Breast epithelium (tissue), 4 donors: Measurements from ENCODE around the gene UNC13B. TPM values are rescaled to one million over a fixed set of nuclear protein-coding genes. Genes with fewer than 3 reads are reported as not detected.

Source experiments
- DNase-seq, 2 donors: peaks; one replicate each; pipeline ENCODE4 v3.0.0-alpha.2; 2019; ENCODE audit warnings: low spot score in 2 of 2
- H3K27ac ChIP-seq, 2 donors: fragments of 200-600 bp; sonication (generic) in 1 of 2; one replicate each; pipeline ENCODE4 v1.5.1; 2016 to 2019; ENCODE audit warnings: mild to moderate bottlenecking in 1 of 2
- H3K27me3 ChIP-seq, 2 donors: fragments of 200-600 bp; sonication (generic) in 1 of 2; one replicate each; pipeline versions ENCODE4 v1.5.1 to v1.6.0; 2017 to 2019; ENCODE audit warnings: control low read depth in 1 of 2, mild to moderate bottlenecking in 1 of 2
- H3K36me3 ChIP-seq: fragments of 200-600 bp; one replicate; pipeline ENCODE4 v1.5.1; 2019
- H3K4me1 ChIP-seq, 2 donors: fragments of 200-600 bp; sonication (generic); one replicate each; pipeline ENCODE4 v1.5.1; 2016 to 2019; ENCODE audit warnings: control low read depth in 1 of 2
- H3K4me3 ChIP-seq, 3 donors: fragments of 200-600 bp; sonication (generic); 1 replicate in 2 of 3; 2 replicates in 1 of 3; pipeline ENCODE4 v1.5.1; 2016 to 2019; ENCODE audit warnings: mild to moderate bottlenecking in 3 of 3, moderate library complexity in 2 of 3
- H3K9me3 ChIP-seq, 2 donors: fragments of 200-600 bp; sonication (generic) in 1 of 2; one replicate each; pipeline ENCODE4 v1.5.1; 2016 to 2019; ENCODE audit warnings: control low read depth in 1 of 2
- CTCF ChIP-seq, 3 donors: fragments of 450-650 bp; IDR thresholded peaks; one replicate each; pipeline ENCODE4 v1.5.1; 2016 to 2017; ENCODE audit warnings: antibody characterized with exemption in 3 of 3, mild to moderate bottlenecking in 3 of 3, moderate library complexity in 3 of 3
- POLR2A ChIP-seq: fragments of 450-650 bp; IDR thresholded peaks from one replicate; pipeline ENCODE4 v1.6.1; 2016; ENCODE audit warnings: antibody characterized with exemption, mild to moderate bottlenecking, moderate library complexity
- POLR2AphosphoS5 ChIP-seq, 3 donors: sonication (generic); formaldehyde crosslinking; IDR thresholded peaks; one replicate each; pipeline ENCODE4 v1.6.1; 2017; ENCODE audit warnings: antibody characterized with exemption in 3 of 3
- intact Hi-C: fragments of 100-400 bp; cut with DNase I; formaldehyde crosslinking; loops from one replicate; pipeline ENCODE4 v1.15.1; 2023; ENCODE audit warnings: low total_unique reads
- total RNA-seq, 3 donors: library from RNA; depleted of rRNA; stranded (reverse); fragments of >200 nt; gene quantifications; one replicate each; pipeline ENCODE4 v1.1.0, GENCODE V29; 2016

UNC13B gene
- total RNA-seq, 3 donors from 2014 or later: 19.3 to 36.6 (median 27.2) TPM

GRCh38 chr9:35190203-35190602 is 28.4 kb downstream of the UNC13B start:
- no peaks in the 10 kb centered on the region for H3K27me3 ChIP-seq
- TF ChIP-seq POLR2AphosphoS5 (IDR thresholded peaks at IDR 0.05) (no peak), CTCF (IDR thresholded peaks at IDR 0.05) (no peak), POLR2A (no peak)
- no peaks in the 10 kb centered on the region for H3K36me3 ChIP-seq
- no peaks in the 10 kb centered on the region for H3K4me1 ChIP-seq
- peaks cover 5 to 20% of the 10 kb centered on the region in 2 donors for H3K9me3 ChIP-seq
- intact Hi-C loops: no loop called here
- H3K4me3 ChIP-seq: no peak overlapping the region
- DNase-seq: no peak
- H3K27ac ChIP-seq: no peak overlapping the region

GRCh38 chr9:35191105-35191504 is 29.3 kb downstream of the UNC13B start:
- Histone ChIP-seq H3K27ac (no peak overlapping the region), H3K9me3 (peaks cover 5 to 20% of the 10 kb centered on the region in 2 donors), H3K4me1 (no peaks in the 10 kb centered on the region), H3K4me3 (no peak overlapping the region), H3K36me3 (no peaks in the 10 kb centered on the region), H3K27me3 (no peaks in the 10 kb centered on the region)
- DNase-seq: no peak
- TF ChIP-seq POLR2A (no peak), POLR2AphosphoS5 (IDR thresholded peaks at IDR 0.05) (no peak)
- intact Hi-C loops: no loop called here

GRCh38 chr9:35193762-35194161 is 32.0 kb downstream of the UNC13B start:
- no peak overlapping the region for H3K4me3 ChIP-seq
- TF ChIP-seq CTCF (IDR thresholded peaks at IDR 0.05): no peak
- TF ChIP-seq POLR2AphosphoS5 (IDR thresholded peaks at IDR 0.05): no peak
- TF ChIP-seq POLR2A: no peak
- H3K27ac ChIP-seq: no peak overlapping the region
- no peaks in the 10 kb centered on the region for H3K27me3 ChIP-seq
- H3K4me1 ChIP-seq: no peaks in the 10 kb centered on the region
- intact Hi-C loops: no loop called here
- peaks cover 11 to 20% of the 10 kb centered on the region in 2 donors for H3K9me3 ChIP-seq
- no peaks in the 10 kb centered on the region for H3K36me3 ChIP-seq
- DNase-seq: no peak

GRCh38 chr9:35195683-35196082 is 33.9 kb downstream of the UNC13B start:
- H3K4me3 ChIP-seq: no peak overlapping the region

GRCh38 chr9:35198191-35198590 is 36.4 kb downstream of the UNC13B start:
- Histone ChIP-seq H3K36me3 (no peaks in the 10 kb centered on the region), H3K4me3 (no peak overlapping the region), H3K9me3 (peaks cover 2 to 10% of the 10 kb centered on the region in 2 donors), H3K4me1 (no peaks in the 10 kb centered on the region), H3K27ac (no peak overlapping the region), H3K27me3 (no peaks in the 10 kb centered on the region)
- no peak for TF ChIP-seq POLR2A
- no peak for TF ChIP-seq POLR2AphosphoS5 (IDR thresholded peaks at IDR 0.05)
- no peak for TF ChIP-seq CTCF (IDR thresholded peaks at IDR 0.05)
- no peak for DNase-seq
- intact Hi-C loops: no loop called here

More at GRCh38 chr9:35195683-35196082, 33.9 kb downstream of the UNC13B start:
- Histone ChIP-seq H3K27ac (no peak overlapping the region), H3K9me3 (peaks cover 15 to 20% of the 10 kb centered on the region in 2 donors), H3K4me1 (no peaks in the 10 kb centered on the region), H3K27me3 (no peaks in the 10 kb centered on the region), H3K36me3 (no peaks in the 10 kb centered on the region)
- DNase-seq: no peak
- intact Hi-C loops: no loop called here
- TF ChIP-seq POLR2AphosphoS5 (IDR thresholded peaks at IDR 0.05) (no peak), POLR2A (no peak), CTCF (IDR thresholded peaks at IDR 0.05) (no peak)

GRCh38 chr9:35203528-35203927 is 41.7 kb downstream of the UNC13B start:
- intact Hi-C loops: no loop called here
- Histone ChIP-seq H3K27me3 (no peaks in the 10 kb centered on the region), H3K27ac (no peak overlapping the region), H3K9me3 (peaks cover 22 to 26% of the 10 kb centered on the region in 2 donors), H3K4me1 (no peaks in the 10 kb centered on the region), H3K4me3 (no peak overlapping the region), H3K36me3 (no peaks in the 10 kb centered on the region)
- no peak for TF ChIP-seq POLR2A
- no peak for TF ChIP-seq POLR2AphosphoS5 (IDR thresholded peaks at IDR 0.05)
- no peak for TF ChIP-seq CTCF (IDR thresholded peaks at IDR 0.05)
- no peak for DNase-seq
